GM23338 (cell line): ENCODE results near the gene ABCC12.

ENCODE experiments used
- CREB1 ChIP-seq: fragments of 250-450 bp; sonication (Bioruptor Pico); IDR thresholded peaks from 2 replicates; pipeline ENCODE4 v1.5.0; 2020; ENCODE audit warnings: low read depth, mild to moderate bottlenecking, moderate library complexity
- EZH2 ChIP-seq: fragments of 200-600 bp; sonication (generic); IDR thresholded peaks from one replicate; pipeline ENCODE4 v1.8.0; 2017; ENCODE audit warnings: antibody characterized with exemption, mild to moderate bottlenecking, low read depth; ENCODE audit not compliant: unreplicated experiment
- EZH2phosphoT487 ChIP-seq: fragments of 200-600 bp; sonication (generic); IDR thresholded peaks from one replicate; pipeline ENCODE4 v1.8.1; 2018; ENCODE audit warnings: antibody characterized with exemption; ENCODE audit not compliant: unreplicated experiment
- NANOG ChIP-seq: IDR thresholded peaks from 2 replicates; pipeline ENCODE4 v1.6.1; 2016; ENCODE audit warnings: antibody characterized with exemption, borderline replicate concordance
- POLR2AphosphoS5 ChIP-seq: IDR thresholded peaks from 2 replicates; pipeline ENCODE4 v1.6.1; 2016; ENCODE audit warnings: antibody characterized with exemption, low read depth
- STAT1 ChIP-seq: IDR thresholded peaks from one replicate; pipeline ENCODE4 v1.6.1; 2016; ENCODE audit warnings: antibody characterized with exemption; ENCODE audit not compliant: unreplicated experiment
- TF ChIP-seq, protein P1 (sequence below), 2 experiments: fragments of 200-600 bp in 1 of 2; sonication (generic) in 1 of 2; conservative IDR thresholded peaks; 2 replicates each; pipeline versions ENCODE4 v1.5.1 to v1.6.1; 2016 to 2017; ENCODE audit warnings: antibody characterized with exemption in 2 of 2, low read depth in 2 of 2, mild to moderate bottlenecking in 2 of 2, moderate library complexity in 1 of 2
- TF ChIP-seq, protein P2 (sequence below): IDR thresholded peaks from one replicate; pipeline ENCODE4 v1.6.1; 2018; ENCODE audit warnings: antibody characterized with exemption; ENCODE audit not compliant: unreplicated experiment

DNA sequence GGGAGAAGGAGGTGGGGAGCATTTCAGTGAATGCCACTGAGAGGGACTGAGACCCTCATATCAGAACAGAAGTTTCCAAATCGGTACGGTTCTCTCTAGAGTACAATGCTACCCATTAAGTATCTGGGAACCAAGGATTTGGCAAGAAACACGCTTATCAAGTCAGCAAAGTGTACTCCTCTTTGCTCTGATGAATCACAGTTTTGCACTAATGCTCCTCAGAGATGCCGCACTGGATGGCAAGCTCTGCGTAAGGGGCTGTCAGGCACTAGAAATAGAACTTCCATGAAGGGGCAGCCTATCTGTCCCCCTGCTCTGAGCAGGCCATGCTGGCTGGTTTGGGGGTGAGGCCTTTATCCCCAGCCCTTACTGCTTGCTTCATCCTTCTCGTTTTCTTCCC lies 4.8 kb upstream of the ABCC12 start:
- TF ChIP-seq EZH2 = no peak
- TF ChIP-seq POLR2AphosphoS5 = no peak
- TF ChIP-seq, protein P1, sequence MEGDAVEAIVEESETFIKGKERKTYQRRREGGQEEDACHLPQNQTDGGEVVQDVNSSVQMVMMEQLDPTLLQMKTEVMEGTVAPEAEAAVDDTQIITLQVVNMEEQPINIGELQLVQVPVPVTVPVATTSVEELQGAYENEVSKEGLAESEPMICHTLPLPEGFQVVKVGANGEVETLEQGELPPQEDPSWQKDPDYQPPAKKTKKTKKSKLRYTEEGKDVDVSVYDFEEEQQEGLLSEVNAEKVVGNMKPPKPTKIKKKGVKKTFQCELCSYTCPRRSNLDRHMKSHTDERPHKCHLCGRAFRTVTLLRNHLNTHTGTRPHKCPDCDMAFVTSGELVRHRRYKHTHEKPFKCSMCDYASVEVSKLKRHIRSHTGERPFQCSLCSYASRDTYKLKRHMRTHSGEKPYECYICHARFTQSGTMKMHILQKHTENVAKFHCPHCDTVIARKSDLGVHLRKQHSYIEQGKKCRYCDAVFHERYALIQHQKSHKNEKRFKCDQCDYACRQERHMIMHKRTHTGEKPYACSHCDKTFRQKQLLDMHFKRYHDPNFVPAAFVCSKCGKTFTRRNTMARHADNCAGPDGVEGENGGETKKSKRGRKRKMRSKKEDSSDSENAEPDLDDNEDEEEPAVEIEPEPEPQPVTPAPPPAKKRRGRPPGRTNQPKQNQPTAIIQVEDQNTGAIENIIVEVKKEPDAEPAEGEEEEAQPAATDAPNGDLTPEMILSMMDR (conservative IDR thresholded peaks at IDR 0.05; ENCODE audit: low read depth in 2 of 2) = no peak
- TF ChIP-seq, protein P2, sequence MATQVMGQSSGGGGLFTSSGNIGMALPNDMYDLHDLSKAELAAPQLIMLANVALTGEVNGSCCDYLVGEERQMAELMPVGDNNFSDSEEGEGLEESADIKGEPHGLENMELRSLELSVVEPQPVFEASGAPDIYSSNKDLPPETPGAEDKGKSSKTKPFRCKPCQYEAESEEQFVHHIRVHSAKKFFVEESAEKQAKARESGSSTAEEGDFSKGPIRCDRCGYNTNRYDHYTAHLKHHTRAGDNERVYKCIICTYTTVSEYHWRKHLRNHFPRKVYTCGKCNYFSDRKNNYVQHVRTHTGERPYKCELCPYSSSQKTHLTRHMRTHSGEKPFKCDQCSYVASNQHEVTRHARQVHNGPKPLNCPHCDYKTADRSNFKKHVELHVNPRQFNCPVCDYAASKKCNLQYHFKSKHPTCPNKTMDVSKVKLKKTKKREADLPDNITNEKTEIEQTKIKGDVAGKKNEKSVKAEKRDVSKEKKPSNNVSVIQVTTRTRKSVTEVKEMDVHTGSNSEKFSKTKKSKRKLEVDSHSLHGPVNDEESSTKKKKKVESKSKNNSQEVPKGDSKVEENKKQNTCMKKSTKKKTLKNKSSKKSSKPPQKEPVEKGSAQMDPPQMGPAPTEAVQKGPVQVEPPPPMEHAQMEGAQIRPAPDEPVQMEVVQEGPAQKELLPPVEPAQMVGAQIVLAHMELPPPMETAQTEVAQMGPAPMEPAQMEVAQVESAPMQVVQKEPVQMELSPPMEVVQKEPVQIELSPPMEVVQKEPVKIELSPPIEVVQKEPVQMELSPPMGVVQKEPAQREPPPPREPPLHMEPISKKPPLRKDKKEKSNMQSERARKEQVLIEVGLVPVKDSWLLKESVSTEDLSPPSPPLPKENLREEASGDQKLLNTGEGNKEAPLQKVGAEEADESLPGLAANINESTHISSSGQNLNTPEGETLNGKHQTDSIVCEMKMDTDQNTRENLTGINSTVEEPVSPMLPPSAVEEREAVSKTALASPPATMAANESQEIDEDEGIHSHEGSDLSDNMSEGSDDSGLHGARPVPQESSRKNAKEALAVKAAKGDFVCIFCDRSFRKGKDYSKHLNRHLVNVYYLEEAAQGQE = no peak
- no peak for TF ChIP-seq EZH2phosphoT487
- no peak for TF ChIP-seq CREB1
- TF ChIP-seq STAT1 = no peak
- TF ChIP-seq NANOG = no peak
